ENCODE data around the gene NMNAT1.

The NMNAT1 gene

DNA sequence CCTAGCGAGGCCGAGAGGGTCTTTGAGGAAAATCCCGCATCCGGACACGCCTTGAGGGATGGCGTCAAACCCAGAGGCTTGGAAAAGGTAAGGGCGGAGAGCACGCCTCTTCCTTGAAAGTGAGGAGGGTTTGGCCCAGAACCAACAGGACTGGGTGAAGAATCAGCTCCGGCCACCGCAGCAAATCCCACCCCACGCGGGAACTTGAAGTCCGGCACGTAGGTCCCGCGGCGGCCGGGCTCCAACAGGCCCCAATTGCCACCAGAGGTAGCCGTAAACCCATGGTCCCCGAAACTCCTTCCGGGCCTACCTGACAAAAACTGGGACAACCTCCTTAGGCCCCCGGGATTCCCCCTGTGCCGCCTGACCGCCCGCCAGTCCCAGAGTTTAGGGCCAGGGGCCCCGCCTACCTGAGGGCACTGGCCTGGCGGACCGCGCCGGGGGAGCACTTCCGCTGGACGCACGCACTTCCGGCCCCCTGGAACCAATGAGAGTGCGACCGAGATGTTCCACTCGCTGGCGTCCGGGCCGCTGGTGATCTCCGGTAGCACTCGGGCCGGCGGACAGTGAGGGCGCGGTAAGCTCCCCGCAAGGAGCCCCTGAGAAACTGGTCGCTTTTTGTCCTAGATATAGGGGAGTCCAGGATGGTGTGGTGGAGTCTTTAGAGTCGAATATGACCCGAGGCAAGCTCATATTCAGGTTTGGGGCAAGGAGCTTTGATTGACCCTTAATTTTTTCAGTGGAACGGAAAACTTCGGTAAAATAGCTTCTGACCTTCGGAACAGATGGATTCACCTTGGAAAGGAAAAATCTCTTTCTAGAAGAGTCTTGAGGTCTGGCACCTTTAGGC lies at the start of gene NMNAT1, which contains the start of gene LZIC:
NMNAT1 (plus strand) TSS at position 537 of the 850 bp plus-strand sequence. CDS start 28,599 bp downstream, outside the sequence.
LZIC (minus strand) TSS at position 453 of the 850 bp plus-strand sequence. CDS start 6,772 bp downstream, outside the sequence.
- peak within 1 kb of the TSS; percentile 94 for H3K4me3 ChIP-seq (ENCODE audit: low read length)
- peaks cover 6% of the 10 kb centered on the region; the same call in 1 of the 2 replicates for H3F3A ChIP-seq (ENCODE audit: control insufficient read depth, insufficient read depth)
- H3K4me2 ChIP-seq (ENCODE audit: low read length): peak within 1 kb of the TSS; percentile 74
- H3K4me1 ChIP-seq (ENCODE audit: control insufficient read depth, low read length): peaks cover 13% of the 10 kb centered on the region
- peaks cover 36% of the 10 kb centered on the region for H3K79me2 ChIP-seq (ENCODE audit: control insufficient read depth, low read length)
- H3K27ac ChIP-seq (ENCODE audit: low read depth, low read length): peak within 1 kb of the TSS; percentile 55
- no peaks in the 10 kb centered on the region for H3K27me3 ChIP-seq (ENCODE audit: control insufficient read depth, low read length)
- TF ChIP-seq, protein P1, sequence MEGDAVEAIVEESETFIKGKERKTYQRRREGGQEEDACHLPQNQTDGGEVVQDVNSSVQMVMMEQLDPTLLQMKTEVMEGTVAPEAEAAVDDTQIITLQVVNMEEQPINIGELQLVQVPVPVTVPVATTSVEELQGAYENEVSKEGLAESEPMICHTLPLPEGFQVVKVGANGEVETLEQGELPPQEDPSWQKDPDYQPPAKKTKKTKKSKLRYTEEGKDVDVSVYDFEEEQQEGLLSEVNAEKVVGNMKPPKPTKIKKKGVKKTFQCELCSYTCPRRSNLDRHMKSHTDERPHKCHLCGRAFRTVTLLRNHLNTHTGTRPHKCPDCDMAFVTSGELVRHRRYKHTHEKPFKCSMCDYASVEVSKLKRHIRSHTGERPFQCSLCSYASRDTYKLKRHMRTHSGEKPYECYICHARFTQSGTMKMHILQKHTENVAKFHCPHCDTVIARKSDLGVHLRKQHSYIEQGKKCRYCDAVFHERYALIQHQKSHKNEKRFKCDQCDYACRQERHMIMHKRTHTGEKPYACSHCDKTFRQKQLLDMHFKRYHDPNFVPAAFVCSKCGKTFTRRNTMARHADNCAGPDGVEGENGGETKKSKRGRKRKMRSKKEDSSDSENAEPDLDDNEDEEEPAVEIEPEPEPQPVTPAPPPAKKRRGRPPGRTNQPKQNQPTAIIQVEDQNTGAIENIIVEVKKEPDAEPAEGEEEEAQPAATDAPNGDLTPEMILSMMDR (IDR thresholded peaks at IDR 0.05; ENCODE audit: low read depth, low read length, poor library complexity, severe bottlenecking): no peak
- no peak for TF ChIP-seq EZH2phosphoT487 (IDR thresholded peaks at IDR 0.05; ENCODE audit: borderline replicate concordance, low read length)
- H4K20me1 ChIP-seq (ENCODE audit: control insufficient read depth, insufficient read depth, low read depth, low read length): no peaks in the 10 kb centered on the region
- H3K9me3 ChIP-seq (ENCODE audit: control insufficient read depth, insufficient read depth, low read length): no peaks in the 10 kb centered on the region
- H3K9me2 ChIP-seq (replicated peaks; ENCODE audit: control insufficient read depth, low read length): no peaks in the 10 kb centered on the region
- peaks cover 10% of the 10 kb centered on the region for H3K36me3 ChIP-seq (ENCODE audit: control insufficient read depth, low read length)

DNA sequence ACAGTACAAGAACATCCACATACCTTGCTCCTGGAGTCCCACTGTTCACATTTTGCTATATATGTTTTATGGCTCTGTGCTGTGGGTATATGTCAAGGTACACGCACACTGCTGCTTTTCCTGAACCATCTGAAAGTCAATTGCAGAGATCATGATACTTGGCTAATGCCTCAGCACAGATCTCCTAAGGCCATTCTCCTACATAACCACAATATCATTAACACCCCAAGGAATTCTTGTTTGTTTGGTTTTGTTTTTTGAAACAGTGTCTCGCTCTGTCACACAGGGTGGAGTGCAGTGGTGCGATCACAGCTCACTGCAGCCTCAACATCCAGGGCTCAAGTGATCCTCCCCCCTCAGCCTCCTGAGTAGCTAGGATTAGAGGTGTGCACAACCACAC lies 49.2 kb upstream of the NMNAT1 start:
- no peak for TF ChIP-seq EZH2phosphoT487 (IDR thresholded peaks at IDR 0.05; ENCODE audit: borderline replicate concordance, low read length)
- TF ChIP-seq, protein P1 (IDR thresholded peaks at IDR 0.05; ENCODE audit: low read depth, low read length, poor library complexity, severe bottlenecking): no peak
- Histone ChIP-seq H3K9me3 (ENCODE audit: control insufficient read depth, insufficient read depth, low read length) (no peaks in the 10 kb centered on the region), H3K4me3 (ENCODE audit: low read length) (no peak overlapping the region), H3K36me3 (ENCODE audit: control insufficient read depth, low read length) (no peaks in the 10 kb centered on the region), H3K4me1 (ENCODE audit: control insufficient read depth, low read length) (peaks cover 46% of the 10 kb centered on the region), H3K27ac (ENCODE audit: low read depth, low read length) (no peak overlapping the region), H3F3A (ENCODE audit: control insufficient read depth, insufficient read depth) (peaks cover 3% of the 10 kb centered on the region; the same call in 1 of the 2 replicates), H3K9me2 (replicated peaks; ENCODE audit: control insufficient read depth, low read length) (no peaks in the 10 kb centered on the region), H3K4me2 (ENCODE audit: low read length) (no peak overlapping the region), H3K27me3 (ENCODE audit: control insufficient read depth, low read length) (no peaks in the 10 kb centered on the region), H4K20me1 (ENCODE audit: control insufficient read depth, insufficient read depth, low read depth, low read length) (no peaks in the 10 kb centered on the region), H3K79me2 (ENCODE audit: control insufficient read depth, low read length) (no peaks in the 10 kb centered on the region)

- H3K4me2 ChIP-seq (ENCODE audit: low read length): peak overlapping the region; percentile 11; the same call in 1 of the 2 replicates
- peaks cover 8% of the 10 kb centered on the region for H3K4me1 ChIP-seq (ENCODE audit: control insufficient read depth, low read length)
- TF ChIP-seq, protein P1 (IDR thresholded peaks at IDR 0.05; ENCODE audit: low read depth, low read length, poor library complexity, severe bottlenecking): no peak
- no peak for TF ChIP-seq EZH2phosphoT487 (IDR thresholded peaks at IDR 0.05; ENCODE audit: borderline replicate concordance, low read length)
- no peaks in the 10 kb centered on the region for H3K79me2 ChIP-seq (ENCODE audit: control insufficient read depth, low read length)
- no peaks in the 10 kb centered on the region for H3K27me3 ChIP-seq (ENCODE audit: control insufficient read depth, low read length)
- no peaks in the 10 kb centered on the region for H3F3A ChIP-seq (ENCODE audit: control insufficient read depth, insufficient read depth)
- H3K36me3 ChIP-seq (ENCODE audit: control insufficient read depth, low read length): no peaks in the 10 kb centered on the region
- no peaks in the 10 kb centered on the region for H4K20me1 ChIP-seq (ENCODE audit: control insufficient read depth, insufficient read depth, low read depth, low read length)
- H3K9me3 ChIP-seq (ENCODE audit: control insufficient read depth, insufficient read depth, low read length): no peaks in the 10 kb centered on the region
- H3K27ac ChIP-seq (ENCODE audit: low read depth, low read length): no peak overlapping the region
- no peaks in the 10 kb centered on the region for H3K9me2 ChIP-seq (replicated peaks; ENCODE audit: control insufficient read depth, low read length)
- no peak overlapping the region for H3K4me3 ChIP-seq (ENCODE audit: low read length)
Observed at GRCh38 chr1:9900142-9901043, 42.9 kb upstream of the NMNAT1 start.
